Pancreas (tissue), 10 donors: ENCODE data around the gene PC. TPM values are rescaled to one million over a fixed set of nuclear protein-coding genes. Genes with fewer than 3 reads are reported as not detected.

Experiments used
- ATAC-seq, 4 donors: fragments of 200-7000 bp; cut with Tn5 transposase; one replicate each; pipeline versions ENCODE4 v1.8.0 to v1.9.1; 2020; ENCODE audit warnings: mild to moderate bottlenecking in 4 of 4, moderate library complexity in 4 of 4
- DNase-seq, 6 donors: peaks; one replicate each; pipeline ENCODE4 v3.0.0-alpha.2; 2020
- FAIRE-seq: peaks from 2 replicates; lab custom pipeline; 2012; peaks lifted over from hg19 to GRCh38; lab: Jason Lieb, UNC
- H3K27ac ChIP-seq, 4 donors: fragments of 200-600 bp; sonication (generic); 1 replicate in 3 of 4; 2 replicates in 1 of 4; pipeline versions ENCODE4 v1.5.0 to v1.8.0; 2020
- H3K27me3 ChIP-seq, 4 donors: fragments of 200-600 bp; one replicate each; pipeline ENCODE4 v1.8.0; 2021
- H3K36me3 ChIP-seq, 3 donors: fragments of 200-600 bp; sonication (generic) in 1 of 3; one replicate each; pipeline versions ENCODE4 v1.5.0 to v1.8.0; 2020 to 2021
- H3K4me1 ChIP-seq, 3 donors: fragments of 200-600 bp; one replicate each; pipeline ENCODE4 v1.8.0; 2021
- H3K4me3 ChIP-seq, 4 donors: fragments of 200-600 bp; sonication (generic) in 2 of 4; one replicate each; pipeline versions ENCODE4 v1.5.0 to v1.8.0; 2020 to 2021
- H3K9me3 ChIP-seq, 4 donors: fragments of 200-600 bp; one replicate each; pipeline ENCODE4 v1.8.0; 2021
- CTCF ChIP-seq, 4 donors: fragments of 200-600 bp; sonication (generic) in 3 of 4; IDR thresholded peaks; one replicate each; pipeline versions ENCODE4 v1.5.0 to v1.8.0; 2021; ENCODE audit warnings: antibody characterized with exemption in 4 of 4
- WGBS, 2 donors: extraction: QIAGEN DNeasy Blood & Tissue Kit; methylation state at CpG; one replicate each; pipeline ENCODE4 v1.1.7; 2013; 5-methylcytosine and 5-hydroxymethylcytosine counted together
- intact Hi-C, 3 donors: fragments of 100-400 bp; cut with DNase I; formaldehyde crosslinking; loops; one replicate each; pipeline versions ENCODE4 v1.11.1 to v1.14.2; 2022
- polyA plus RNA-seq, 2 donors: library from polyadenylated mRNA; stranded (reverse); fragments of 200-250 nt; gene quantifications; one replicate each; pipeline ENCODE4 v1.2.3, GENCODE V29; 2013
- total RNA-seq, 6 donors: library from RNA; stranded (reverse); fragmentation: NEBNext Ultra II Directional in 4 of 6; extraction: Animal tissue kit (Norgen Biotek cat#: 25700) in 4 of 6; gene quantifications; one replicate each; pipeline versions ENCODE4 v1.2.1 to v1.2.4, GENCODE V29; 2021 to 2023
- donor health status: healthy with polysubstance abuse.
- donor health status: DM: no; HTN: no; CAD: no; lungs with moderate emphysema.
- donor health status: DM: no; HTN: no; CAD: no.
- donor health status: control.
- donor health status: control.
- donor health status: Bipolar disorder and iron deficiency.
- donor health status: DM: yes; HTN: yes; CAD: no.
- donor health status: DM: no; HTN: no; CAD: no.
- donor health status: DM: no; HTN: no; CAD: no.
- donor health status: DM: yes; HTN: yes; CAD: no.

Gene PC
- total and polyA plus RNA-seq, 8 donors, result 4.1 to 16.0 (median 10.4) TPM

- intact Hi-C loops, result no loop called here
- WGBS, 2 donors, result 92 to 93% methylated on average over 39 of the region's 39 CpGs
- peak in 1 of 6 donors; percentile 78 for DNase-seq
- no peak for FAIRE-seq
- TF ChIP-seq CTCF (IDR thresholded peaks at IDR 0.05), result no peak
- no peaks in the 10 kb centered on the region for H3K4me1 ChIP-seq
- no peak overlapping the region for H3K27ac ChIP-seq
- H3K4me3 ChIP-seq, result no peak overlapping the region
- no peak for ATAC-seq
- no peaks in the 10 kb centered on the region for H3K36me3 ChIP-seq
- no peaks in the 10 kb centered on the region for H3K9me3 ChIP-seq
- H3K27me3 ChIP-seq, result no peaks in the 10 kb centered on the region
Measured at GRCh38 chr11:66870616-66871520, 87.3 kb downstream of the PC start.

- H3K4me3 ChIP-seq, result no peak overlapping the region
- H3K4me1 ChIP-seq, result no peaks in the 10 kb centered on the region
- no peaks in the 10 kb centered on the region for H3K36me3 ChIP-seq
- H3K27ac ChIP-seq, result no peak overlapping the region
- intact Hi-C loops, result no loop called here
- no peak for TF ChIP-seq CTCF (IDR thresholded peaks at IDR 0.05)
- ATAC-seq (no peak), DNase-seq (peak in 1 of 6 donors; percentile 42), FAIRE-seq (no peak)
- 93 to 94% methylated on average over 16 of the region's 16 CpGs for WGBS, 2 donors
- no peaks in the 10 kb centered on the region for H3K9me3 ChIP-seq
- no peaks in the 10 kb centered on the region for H3K27me3 ChIP-seq
Measured at GRCh38 chr11:66870131-66870530, 88.1 kb downstream of the PC start.

DNA sequence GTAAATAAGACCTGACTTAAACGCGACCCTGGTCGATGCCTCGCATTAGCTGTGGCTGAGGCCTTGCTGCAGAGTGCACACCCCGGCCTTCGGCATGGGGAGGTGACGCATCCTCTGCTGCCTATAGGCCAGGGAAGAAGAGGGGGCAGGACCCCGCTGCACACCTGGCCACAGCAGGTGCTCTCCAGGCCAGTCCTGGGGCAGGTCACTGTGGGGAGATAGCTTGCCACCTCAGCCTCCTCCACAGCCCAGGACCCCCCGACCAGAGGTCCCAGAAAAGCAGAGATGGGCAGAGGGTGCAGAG, 88.7 kb downstream of the PC start:
- ATAC-seq, result no peak
- Histone ChIP-seq H3K9me3 (no peaks in the 10 kb centered on the region), H3K36me3 (no peaks in the 10 kb centered on the region), H3K4me1 (no peaks in the 10 kb centered on the region), H3K27me3 (no peaks in the 10 kb centered on the region), H3K27ac (no peak overlapping the region), H3K4me3 (no peak overlapping the region)
- no peak for TF ChIP-seq CTCF (IDR thresholded peaks at IDR 0.05)
- no peak for FAIRE-seq
- DNase-seq, result peak in 1 of 6 donors; percentile 41
- 92 to 95% methylated on average over 9 of the region's 9 CpGs for WGBS, 2 donors
- intact Hi-C loops, result no loop called here

DNA sequence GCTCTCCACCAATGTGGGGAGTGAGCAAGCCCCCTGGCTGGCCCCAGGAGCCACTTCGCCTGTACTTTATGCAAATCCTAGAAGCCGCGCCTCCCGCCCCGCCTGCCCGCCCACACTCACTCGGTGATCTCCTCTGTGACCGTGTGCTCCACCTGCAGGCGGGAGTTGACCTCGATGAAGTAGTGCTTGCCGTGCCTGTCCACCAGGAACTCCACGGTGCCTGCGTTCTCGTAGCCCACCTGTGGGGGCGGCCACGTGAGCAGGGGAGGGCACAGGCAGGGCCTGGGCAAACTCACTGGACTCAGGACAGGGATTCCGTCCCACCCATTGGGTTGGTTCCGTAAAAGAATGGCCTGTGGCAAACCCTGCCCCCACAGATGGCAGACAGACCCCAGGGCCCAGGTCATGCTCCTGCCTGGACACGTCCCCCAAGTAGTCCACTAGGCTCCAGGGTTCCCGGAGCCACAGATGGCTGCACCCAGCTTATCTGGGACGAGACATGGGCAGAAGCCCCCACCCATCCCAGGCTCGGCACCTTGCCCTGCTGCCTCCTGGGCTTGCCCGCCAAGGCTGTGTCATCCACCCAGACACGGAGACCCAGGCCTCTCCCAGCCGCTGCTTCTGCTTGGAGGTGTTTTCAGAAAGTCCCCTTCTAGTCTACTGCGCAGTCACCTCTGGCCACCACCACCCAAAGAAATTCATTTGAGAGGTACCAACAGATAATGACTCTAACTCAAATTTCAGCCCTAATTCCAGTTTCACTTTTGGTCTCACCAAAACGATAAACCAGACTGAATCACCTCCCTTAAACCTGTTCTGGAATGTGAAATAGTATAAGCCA, 89.2 kb downstream of the PC start:
- Histone ChIP-seq H3K27ac (no peak overlapping the region), H3K36me3 (no peaks in the 10 kb centered on the region), H3K27me3 (no peaks in the 10 kb centered on the region), H3K9me3 (no peaks in the 10 kb centered on the region), H3K4me3 (peak overlapping the region in 1 of 4 donors; percentile 10), H3K4me1 (no peaks in the 10 kb centered on the region)
- peak in 3 of 4 donors; percentile 24 to 33 (median 32) for TF ChIP-seq CTCF (IDR thresholded peaks at IDR 0.05)
- 41% methylated on average over 27 of the region's 27 CpGs for WGBS, 2 donors
- intact Hi-C loops, result no loop called here
- ATAC-seq (peak; percentile 90 to 97 (median 94)), DNase-seq (peak; percentile 66 to 84 (median 78)), FAIRE-seq (no peak)
